Suppressor macrophage treated with lipopolysaccharide for 4 hours (primary cell): ENCODE data around the gene VSIG1.

Source experiments
- DNase-seq: peaks from one replicate; pipeline ENCODE4 v3.0.0-alpha.2; 2020

The VSIG1 gene

GRCh38 chrX:108044554-108045256 is at the start of gene VSIG1:
TSS of gene VSIG1 (plus strand) at chrX:108045065. CDS start at chrX:108045131, 66 bp downstream.
- DNase-seq, result no peak

- DNase-seq, result no peak
These were observed 48.7 kb upstream of the VSIG1 start for GRCh38 chrX:107996124-107996523.

- no peak for DNase-seq
These were observed 44.1 kb upstream of the VSIG1 start for GRCh38 chrX:108000751-108001150.

- DNase-seq, result peak; percentile 18
These were observed 43.5 kb upstream of the VSIG1 start for GRCh38 chrX:108001218-108001814.

GRCh38 chrX:108018656-108019381 is 26.0 kb upstream of the VSIG1 start:
- DNase-seq, result no peak

GRCh38 chrX:108019382-108019875 is 25.4 kb upstream of the VSIG1 start:
- no peak for DNase-seq

- peak; percentile 8 for DNase-seq
These were observed 24.2 kb upstream of the VSIG1 start for GRCh38 chrX:108020631-108021030.

- DNase-seq, result no peak
These were observed 22.3 kb upstream of the VSIG1 start for GRCh38 chrX:108022491-108023089.

GRCh38 chrX:108025376-108025775 is 19.5 kb upstream of the VSIG1 start:
- no peak for DNase-seq

- DNase-seq, result no peak
These were observed 18.8 kb upstream of the VSIG1 start for GRCh38 chrX:108025954-108026600.

- peak; percentile 21 for DNase-seq
These were observed 16.0 kb upstream of the VSIG1 start for GRCh38 chrX:108028854-108029253.

- no peak for DNase-seq
These were observed 14.7 kb upstream of the VSIG1 start for GRCh38 chrX:108029928-108030711.

GRCh38 chrX:108032944-108033343 is 11.9 kb upstream of the VSIG1 start:
- no peak for DNase-seq

- DNase-seq, result no peak
These were observed 11.0 kb upstream of the VSIG1 start for GRCh38 chrX:108033890-108034289.

- no peak for DNase-seq
These were observed 10.1 kb upstream of the VSIG1 start for GRCh38 chrX:108034725-108035124.

- DNase-seq, result peak; percentile 68
These were observed 8.4 kb upstream of the VSIG1 start for GRCh38 chrX:108036298-108036973.

GRCh38 chrX:108049649-108050048 is 4.8 kb downstream of the VSIG1 start:
- DNase-seq, result no peak

GRCh38 chrX:108053218-108053617 is 8.4 kb downstream of the VSIG1 start:
- DNase-seq, result no peak

- no peak for DNase-seq
These were observed 10.7 kb downstream of the VSIG1 start for GRCh38 chrX:108055546-108055945.

- DNase-seq, result no peak
These were observed 14.9 kb downstream of the VSIG1 start for GRCh38 chrX:108059801-108060200.

GRCh38 chrX:108064001-108064400 is 19.1 kb downstream of the VSIG1 start:
- DNase-seq, result no peak
